Smooth muscle cell (in vitro differentiated cells): ENCODE measurements around the gene CSPG4. TPM values are rescaled to one million over a fixed set of nuclear protein-coding genes. Genes with fewer than 3 reads are reported as not detected.

Source experiments
- DNase-seq: peaks from one replicate; lab custom pipeline; 2025; ENCODE audit not compliant: unreplicated experiment; lab: John Stamatoyannopoulos, UW
- H2AFZ ChIP-seq: fragments of 200-600 bp; sonication (generic); 2 replicates; pipeline ENCODE4 v1.6.0; 2016; ENCODE audit warnings: antibody characterized with exemption, low read depth, mild to moderate bottlenecking
- H3F3A ChIP-seq: fragments of 200-600 bp; sonication (generic); 2 replicates; pipeline ENCODE4 v1.6.0; 2017; ENCODE audit warnings: antibody characterized with exemption, low read depth
- H3K27ac ChIP-seq: fragments of 200-600 bp; sonication (generic); 2 replicates; pipeline ENCODE4 v1.5.1; 2016; ENCODE audit warnings: low read depth, mild to moderate bottlenecking
- H3K27me3 ChIP-seq: fragments of 200-600 bp; sonication (generic); 2 replicates; pipeline ENCODE4 v1.6.1; 2016; ENCODE audit warnings: low read depth, mild to moderate bottlenecking
- H3K36me3 ChIP-seq: fragments of 200-600 bp; sonication (generic); 2 replicates; pipeline ENCODE4 v1.5.1; 2016; ENCODE audit warnings: low read depth
- H3K4me1 ChIP-seq: fragments of 200-600 bp; sonication (generic); 2 replicates; pipeline ENCODE4 v1.5.1; 2016; ENCODE audit warnings: low read depth
- H3K4me2 ChIP-seq: fragments of 200-600 bp; sonication (generic); 2 replicates; pipeline ENCODE4 v1.6.0; 2016; ENCODE audit warnings: mild to moderate bottlenecking
- H3K4me3 ChIP-seq: fragments of 200-600 bp; sonication (generic); 2 replicates; pipeline ENCODE4 v1.5.1; 2016; ENCODE audit warnings: mild to moderate bottlenecking
- H3K79me2 ChIP-seq: fragments of 200-600 bp; sonication (generic); 2 replicates; pipeline ENCODE4 v1.6.0; 2016; ENCODE audit warnings: low read depth, mild to moderate bottlenecking
- H3K9ac ChIP-seq: fragments of 200-600 bp; sonication (generic); 2 replicates; pipeline ENCODE4 v1.6.0; 2016; ENCODE audit warnings: low read depth
- H3K9me3 ChIP-seq: fragments of 200-600 bp; sonication (generic); replicated peaks from 2 replicates; pipeline ENCODE4 v1.5.1; 2016; ENCODE audit warnings: low read depth
- H4K20me1 ChIP-seq: fragments of 200-600 bp; sonication (generic); 2 replicates; pipeline ENCODE4 v1.6.0; 2016; ENCODE audit warnings: low read depth
- CTCF ChIP-seq: fragments of 200-600 bp; sonication (generic); IDR thresholded peaks from 2 replicates; pipeline ENCODE4 v1.5.1; 2017; ENCODE audit warnings: borderline replicate concordance, mild to moderate bottlenecking, antibody characterized with exemption; ENCODE audit not compliant: insufficient read depth, poor library complexity, severe bottlenecking
- WGBS: methylation state at CpG from one replicate; pipeline ENCODE4 v1.1.7; 2016; ENCODE audit warnings: low lambda C conversion rate; 5-methylcytosine and 5-hydroxymethylcytosine counted together
- polyA plus RNA-seq: library from polyadenylated mRNA; unstranded; fragments of >200 nt; fragmentation: Nextera tagmentation; extraction: Ambion mirVana; gene quantifications from 2 replicates; pipeline ENCODE4 v1.2.1, GENCODE V29; 2016
- total RNA-seq: library from RNA; depleted of rRNA; stranded (reverse); fragments of >200 nt; gene quantifications from 2 replicates; pipeline ENCODE4 v1.2.3, GENCODE V29; 2014

CSPG4 gene
- total and polyA plus RNA-seq, 2 experiments from 2014 or later: 35.3 to 54.9 TPM

- H3K4me3 ChIP-seq: no peak overlapping the region
- H3K79me2 ChIP-seq: peaks cover 53% of the 10 kb centered on the region
- H4K20me1 ChIP-seq: peaks cover 76% of the 10 kb centered on the region
- peaks cover 26% of the 10 kb centered on the region for H3K4me1 ChIP-seq
- no peak for DNase-seq
- no peak overlapping the region for H3K4me2 ChIP-seq
- H3K27ac ChIP-seq: no peak overlapping the region
- no peaks in the 10 kb centered on the region for H3K9me3 ChIP-seq
- H2AFZ ChIP-seq: no peak overlapping the region
- H3F3A ChIP-seq: peaks cover 8% of the 10 kb centered on the region
- no peaks in the 10 kb centered on the region for H3K27me3 ChIP-seq
- H3K9ac ChIP-seq: no peak overlapping the region
- H3K36me3 ChIP-seq: no peaks in the 10 kb centered on the region
- TF ChIP-seq CTCF: no peak
- 90% methylated on average over 4 of the region's 4 CpGs for WGBS
Measured at GRCh38 chr15:75655931-75656330, 56.7 kb downstream of the CSPG4 start.

- no peak overlapping the region for H3K4me3 ChIP-seq
- H3K4me1 ChIP-seq: peaks cover 33% of the 10 kb centered on the region
- TF ChIP-seq CTCF: no peak
- no peak overlapping the region for H2AFZ ChIP-seq
- H3K4me2 ChIP-seq: no peak overlapping the region
- 96% methylated on average over 4 of the region's 4 CpGs for WGBS
- no peaks in the 10 kb centered on the region for H3F3A ChIP-seq
- H3K9me3 ChIP-seq: no peaks in the 10 kb centered on the region
- no peak for DNase-seq
- no peak overlapping the region for H3K27ac ChIP-seq
- H3K79me2 ChIP-seq: peaks cover 69% of the 10 kb centered on the region
- no peaks in the 10 kb centered on the region for H3K27me3 ChIP-seq
- peaks cover 92% of the 10 kb centered on the region for H4K20me1 ChIP-seq
- H3K9ac ChIP-seq: no peak overlapping the region
- no peaks in the 10 kb centered on the region for H3K36me3 ChIP-seq
Measured at GRCh38 chr15:75654201-75654907, 58.3 kb downstream of the CSPG4 start.

GRCh38 chr15:75653347-75653913, 59.2 kb downstream of the CSPG4 start:
- peaks cover 97% of the 10 kb centered on the region for H4K20me1 ChIP-seq
- no peak overlapping the region for H3K9ac ChIP-seq
- H2AFZ ChIP-seq: no peak overlapping the region
- H3K4me1 ChIP-seq: peaks cover 38% of the 10 kb centered on the region
- peaks cover 78% of the 10 kb centered on the region for H3K79me2 ChIP-seq
- no peak overlapping the region for H3K4me2 ChIP-seq
- no peaks in the 10 kb centered on the region for H3K27me3 ChIP-seq
- no peak for DNase-seq
- H3K36me3 ChIP-seq: no peaks in the 10 kb centered on the region
- WGBS: 82% methylated on average over 16 of the region's 16 CpGs
- no peak for TF ChIP-seq CTCF
- H3K4me3 ChIP-seq: no peak overlapping the region
- H3K27ac ChIP-seq: no peak overlapping the region
- no peaks in the 10 kb centered on the region for H3K9me3 ChIP-seq
- no peaks in the 10 kb centered on the region for H3F3A ChIP-seq
